ENCODE measurements around the gene CYBB.

The CYBB gene

GRCh38 chrX:37787423-37787869 is 7.6 kb downstream of the CYBB start:
- no peak for TF ChIP-seq CTCF (IDR thresholded peaks at IDR 0.05; ENCODE audit: insufficient read depth, low read length, missing control alignments)
- H3K4me3 ChIP-seq (ENCODE audit: low read depth, low read length) = no peak overlapping the region
- ChIA-PET POLR2A (no interaction called here), CTCF (no interaction called here)
- DNase-seq (ENCODE audit: low read depth, low spot score) = no peak

- POLR2A ChIA-PET = no interaction called here
- CTCF ChIA-PET = no interaction called here
- no peak for TF ChIP-seq CTCF (IDR thresholded peaks at IDR 0.05; ENCODE audit: insufficient read depth, low read length, missing control alignments)
- no peak for DNase-seq (ENCODE audit: low read depth, low spot score)
- no peak overlapping the region for H3K4me3 ChIP-seq (ENCODE audit: low read depth, low read length)
Observed at GRCh38 chrX:37796310-37796709, 16.5 kb downstream of the CYBB start.

GRCh38 chrX:37796805-37797204 is 16.9 kb downstream of the CYBB start:
- TF ChIP-seq CTCF (IDR thresholded peaks at IDR 0.05; ENCODE audit: insufficient read depth, low read length, missing control alignments) = no peak
- CTCF ChIA-PET = no interaction called here
- H3K4me3 ChIP-seq (ENCODE audit: low read depth, low read length) = no peak overlapping the region
- POLR2A ChIA-PET = no interaction called here
- DNase-seq (ENCODE audit: low read depth, low spot score) = no peak

- H3K4me3 ChIP-seq (ENCODE audit: low read depth, low read length) = no peak overlapping the region
- DNase-seq (ENCODE audit: low read depth, low spot score) = no peak
- CTCF ChIA-PET = no interaction called here
- TF ChIP-seq CTCF (IDR thresholded peaks at IDR 0.05; ENCODE audit: insufficient read depth, low read length, missing control alignments) = no peak
- POLR2A ChIA-PET = no interaction called here
Observed at GRCh38 chrX:37799936-37800335, 20.1 kb downstream of the CYBB start.

- DNase-seq (ENCODE audit: low read depth, low spot score) = no peak
Observed at GRCh38 chrX:37800717-37801116, 20.9 kb downstream of the CYBB start.

GRCh38 chrX:37802028-37802427 is 22.2 kb downstream of the CYBB start:
- H3K4me3 ChIP-seq (ENCODE audit: low read depth, low read length) = no peak overlapping the region
- DNase-seq (ENCODE audit: low read depth, low spot score) = no peak
- ChIA-PET CTCF (no interaction called here), POLR2A (no interaction called here)
- TF ChIP-seq CTCF (IDR thresholded peaks at IDR 0.05; ENCODE audit: insufficient read depth, low read length, missing control alignments) = no peak

More at GRCh38 chrX:37800717-37801116, 20.9 kb downstream of the CYBB start:
- TF ChIP-seq CTCF (IDR thresholded peaks at IDR 0.05; ENCODE audit: insufficient read depth, low read length, missing control alignments) = no peak
- no peak overlapping the region for H3K4me3 ChIP-seq (ENCODE audit: low read depth, low read length)
- POLR2A ChIA-PET = no interaction called here
- CTCF ChIA-PET = no interaction called here
